IMR-90 (cell line): Measurements from ENCODE around the gene TMEM114. TPM values are rescaled to one million over a fixed set of nuclear protein-coding genes. Genes with fewer than 3 reads are reported as not detected.

Source experiments
- ATAC-seq: fragments of 200-7000 bp; cut with Tn5 transposase; 2 replicates; pipeline ENCODE4 v1.9.1; 2020; ENCODE audit warnings: low read depth, mild to moderate bottlenecking, moderate library complexity
- BruUV-seq: library from RNA; stranded (reverse); fragments of 400-500 nt; replicated peaks from 2 replicates; lab custom pipeline; 2021; lab: Mats Ljungman, UMichigan
- CTCF ChIA-PET: fragments of 300-600 bp; formaldehyde crosslinking; extraction: SDS; loops from one replicate; lab custom pipeline; 2021; ENCODE audit warnings: antibody characterized with exemption; lab: Yijun Ruan, JAX
- POLR2A ChIA-PET: fragments of 300-600 bp; sonication (Branson Sonifier 250); formaldehyde crosslinking; loops from one replicate; lab custom pipeline; 2022; ENCODE audit warnings: antibody characterized with exemption; ENCODE audit not compliant: unreplicated experiment; lab: Charles Lee
- DNase-seq: peaks from one replicate; pipeline ENCODE4 v3.0.0; 2013
- H2AFZ ChIP-seq: replicated peaks from 2 replicates; pipeline ENCODE3; 2013; ENCODE audit warnings: low read length, mild to moderate bottlenecking; ENCODE audit not compliant: poor library complexity
- H2AK5ac ChIP-seq: 2 replicates; pipeline ENCODE4 v1.6.1; 2013; ENCODE audit warnings: low read depth, low read length, inconsistent platforms
- H2AK9ac ChIP-seq: replicated peaks from 2 replicates; pipeline ENCODE3; 2013; ENCODE audit warnings: mild to moderate bottlenecking, low read depth, low read length, moderate library complexity; ENCODE audit not compliant: poor library complexity
- H2BK120ac ChIP-seq: 2 replicates; pipeline ENCODE4 v1.6.1; 2013; ENCODE audit warnings: low read depth, low read length, inconsistent platforms
- H2BK15ac ChIP-seq: 3 replicates; pipeline ENCODE4 v1.6.1; 2013; ENCODE audit warnings: low read depth, low read length, inconsistent platforms
- H2BK20ac ChIP-seq: 2 replicates; pipeline ENCODE4 v1.6.1; 2013; ENCODE audit warnings: low read depth, mild to moderate bottlenecking, inconsistent platforms, low read length, moderate library complexity
- H2BK5ac ChIP-seq: 2 replicates; pipeline ENCODE4 v1.6.1; 2013; ENCODE audit warnings: mild to moderate bottlenecking, low read depth, low read length, inconsistent platforms; ENCODE audit not compliant: poor library complexity, severe bottlenecking
- H3K14ac ChIP-seq: replicated peaks from 2 replicates; pipeline ENCODE4 v1.6.1; 2013; ENCODE audit warnings: low read depth, low read length, inconsistent platforms
- H3K18ac ChIP-seq: 2 replicates; pipeline ENCODE4 v1.6.1; 2013; ENCODE audit warnings: low read depth, low read length, control low read depth
- H3K23ac ChIP-seq: 2 replicates; pipeline ENCODE4 v1.6.1; 2013; ENCODE audit warnings: low read depth, low read length, inconsistent platforms
- H3K27ac ChIP-seq: 2 replicates; pipeline ENCODE4 v1.5.1; 2013; ENCODE audit warnings: mild to moderate bottlenecking, control low read depth, low read length; ENCODE audit not compliant: insufficient read depth
- H3K27me3 ChIP-seq: 2 replicates; pipeline ENCODE4 v1.6.1; 2013; ENCODE audit warnings: low read length; ENCODE audit not compliant: control insufficient read depth, insufficient read depth
- H3K36me3 ChIP-seq: 2 replicates; pipeline ENCODE4 v1.6.1; 2013; ENCODE audit warnings: low read length, mixed read lengths; ENCODE audit not compliant: control insufficient read depth, insufficient read depth
- H3K4ac ChIP-seq: 2 replicates; pipeline ENCODE4 v1.6.1; 2013; ENCODE audit warnings: low read depth, low read length, inconsistent platforms
- H3K4me1 ChIP-seq: 2 replicates; pipeline ENCODE4 v1.6.1; 2013; ENCODE audit warnings: low read length, mixed read lengths; ENCODE audit not compliant: control insufficient read depth, insufficient read depth
- H3K4me2 ChIP-seq: 2 replicates; pipeline ENCODE4 v1.6.1; 2013; ENCODE audit warnings: low read depth, mild to moderate bottlenecking, control low read depth, low read length, moderate library complexity
- H3K4me3 ChIP-seq: 2 replicates; pipeline ENCODE4 v1.5.1; 2013; ENCODE audit warnings: low read depth, mild to moderate bottlenecking, control low read depth, low read length, moderate library complexity; ENCODE audit not compliant: insufficient read depth
- H3K56ac ChIP-seq: 2 replicates; pipeline ENCODE4 v1.6.1; 2013; ENCODE audit warnings: low read length, inconsistent platforms; ENCODE audit not compliant: insufficient read depth; ENCODE audit errors: extremely low read depth
- H3K79me1 ChIP-seq, 2 experiments: 2 replicates each; pipeline ENCODE4 v1.6.1; 2013; ENCODE audit warnings: low read length in 2 of 2, inconsistent platforms in 1 of 2, low read depth in 1 of 2
- H3K9ac ChIP-seq: 2 replicates; pipeline ENCODE4 v1.6.1; 2013; ENCODE audit warnings: low read depth, low read length, control low read depth
- H3K9me1 ChIP-seq: 2 replicates; pipeline ENCODE4 v1.6.1; 2013; ENCODE audit warnings: low read length, inconsistent platforms; ENCODE audit not compliant: insufficient read depth
- H3K9me3 ChIP-seq: 2 replicates; pipeline ENCODE4 v1.6.1; 2013; ENCODE audit warnings: low read length; ENCODE audit not compliant: control insufficient read depth, insufficient read depth
- H4K20me1 ChIP-seq: 2 replicates; pipeline ENCODE4 v1.6.1; 2013; ENCODE audit warnings: low read length, inconsistent platforms; ENCODE audit not compliant: insufficient read depth
- H4K5ac ChIP-seq: 2 replicates; pipeline ENCODE4 v1.6.1; 2013; ENCODE audit warnings: mild to moderate bottlenecking, low read depth, low read length, control low read depth
- H4K8ac ChIP-seq, 2 experiments: 2 replicates each; pipeline ENCODE4 v1.6.1; 2013; ENCODE audit warnings: low read depth in 2 of 2, low read length in 2 of 2, control low read depth in 1 of 2, inconsistent platforms in 1 of 2
- H4K91ac ChIP-seq: 2 replicates; pipeline ENCODE4 v1.6.1; 2013; ENCODE audit warnings: low read depth, low read length, inconsistent platforms; ENCODE audit not compliant: insufficient read depth
- BHLHE40 ChIP-seq: fragments of 150-350 bp; IDR thresholded peaks from 2 replicates; pipeline ENCODE4 v1.6.1; 2016; ENCODE audit warnings: mild to moderate bottlenecking, low read depth, low read length
- CEBPB ChIP-seq: IDR thresholded peaks from 2 replicates; pipeline ENCODE4 v1.6.1; 2012; ENCODE audit warnings: low read depth, low read length, improper control_type of control experiment
- CHD1 ChIP-seq: IDR thresholded peaks from 2 replicates; pipeline ENCODE4 v1.6.1; 2012; ENCODE audit warnings: low read depth, low read length, improper control_type of control experiment
- ELK1 ChIP-seq: fragments of 150-350 bp; IDR thresholded peaks from 2 replicates; pipeline ENCODE4 v1.6.1; 2016; ENCODE audit warnings: low read depth, mild to moderate bottlenecking, low read length, moderate library complexity, borderline replicate concordance
- FOS ChIP-seq: fragments of 150-350 bp; IDR thresholded peaks from 2 replicates; pipeline ENCODE4 v1.6.1; 2016; ENCODE audit warnings: low read depth, low read length
- MAFK ChIP-seq: IDR thresholded peaks from 2 replicates; pipeline ENCODE4 v1.6.1; 2012; ENCODE audit warnings: low read depth, low read length, improper control_type of control experiment
- MAZ ChIP-seq: IDR thresholded peaks from 2 replicates; pipeline ENCODE4 v1.6.1; 2012; ENCODE audit warnings: low read depth, mild to moderate bottlenecking, low read length, improper control_type of control experiment, moderate library complexity, borderline replicate concordance
- MXI1 ChIP-seq: IDR thresholded peaks from 2 replicates; pipeline ENCODE4 v1.6.1; 2012; ENCODE audit warnings: low read depth, mild to moderate bottlenecking, low read length, moderate library complexity, borderline replicate concordance
- NFE2L2 ChIP-seq: fragments of 150-350 bp; IDR thresholded peaks from 2 replicates; pipeline ENCODE4 v1.6.1; 2016; ENCODE audit warnings: low read depth, mild to moderate bottlenecking, low read length
- POLR2A ChIP-seq: IDR thresholded peaks from 2 replicates; pipeline ENCODE4 v1.6.1; 2012; ENCODE audit warnings: mild to moderate bottlenecking, low read depth, low read length
- RAD21 ChIP-seq: IDR thresholded peaks from 2 replicates; pipeline ENCODE4 v1.6.1; 2012; ENCODE audit warnings: low read length, improper control_type of control experiment
- RCOR1 ChIP-seq: IDR thresholded peaks from 2 replicates; pipeline ENCODE4 v1.6.1; 2012; ENCODE audit warnings: mild to moderate bottlenecking, low read length, improper control_type of control experiment; ENCODE audit not compliant: insufficient replicate concordance
- RFX5 ChIP-seq: IDR thresholded peaks from 2 replicates; pipeline ENCODE4 v1.8.0; 2012; ENCODE audit warnings: low read depth, mild to moderate bottlenecking, low read length, moderate library complexity
- SMC3 ChIP-seq: fragments of 150-350 bp; IDR thresholded peaks from 2 replicates; pipeline ENCODE4 v1.6.1; 2016; ENCODE audit warnings: low read depth, mild to moderate bottlenecking, antibody characterized with exemption, low read length, moderate library complexity
- WGBS, 2 experiments: methylation state at CpG; one replicate each; pipeline versions ENCODE4 v1.1.5 to v1.1.7; 2013; ENCODE audit warnings: missing lambda C conversion rate in 2 of 2; ENCODE audit not compliant: insufficient read length in 1 of 2; ENCODE audit errors: extremely low coverage in 2 of 2; 5-methylcytosine and 5-hydroxymethylcytosine counted together
- dilution Hi-C: fragments of 300-500 bp; cut with HindIII; formaldehyde crosslinking; loops from one replicate; pipeline ENCODE4 v1.14.3; 2018; ENCODE audit warnings: low sequenced_read_pairs; ENCODE audit not compliant: unreplicated experiment
- in situ Hi-C: fragments of 300-500 bp; cut with MboI; formaldehyde crosslinking; loops from 3 replicates; pipeline ENCODE4 v1.14.3; 2019; ENCODE audit warnings: low sequenced_read_pairs, inconsistent platforms, mixed read lengths
- intact Hi-C: fragments of 100-400 bp; cut with micrococcal nuclease; formaldehyde crosslinking; loops from 2 replicates; pipeline ENCODE4 v1.10.0; 2022
- polyA plus RNA-seq, 3 experiments: library from polyadenylated mRNA; depleted of rRNA; stranded (reverse); fragments of >200 nt; gene quantifications; 2 replicates each; pipeline ENCODE4 v1.2.3, GENCODE V29; 2012; ENCODE audit warnings: low replicate concordance in 1 of 3
- total RNA-seq: library from RNA; depleted of rRNA; stranded (reverse); fragments of >200 nt; gene quantifications from 2 replicates; pipeline ENCODE4 v1.2.3, GENCODE V29; 2012
- TF ChIP-seq, protein P1 (sequence below): conservative IDR thresholded peaks from 2 replicates; pipeline ENCODE4 v1.5.1; 2012; ENCODE audit warnings: mild to moderate bottlenecking, low read depth, low read length, improper control_type of control experiment
- TF ChIP-seq, protein P2 (sequence below): fragments of 150-350 bp; IDR thresholded peaks from 2 replicates; pipeline ENCODE4 v1.6.1; 2017; ENCODE audit warnings: mild to moderate bottlenecking, antibody characterized with exemption, low read length, low read depth

Gene TMEM114
- total and polyA plus RNA-seq, 2 of the 4 experiments (the other 2 are of a cell fraction): not detected

GRCh38 chr16:8611122-8611521, 20.8 kb upstream of the TMEM114 start:
- Histone ChIP-seq H4K5ac (no peak overlapping the region), H3K56ac (no peak overlapping the region), H3K4me3 (no peak overlapping the region), H4K91ac (no peak overlapping the region), H4K8ac (no peak overlapping the region), H3K4me1 (no peaks in the 10 kb centered on the region; the same call in 1 of the 2 replicates), H3K14ac (no peak overlapping the region), H2BK120ac (no peak overlapping the region), H3K9me1 (no peaks in the 10 kb centered on the region), H3K4me2 (no peak overlapping the region), H3K79me1 (no peaks in the 10 kb centered on the region), H3K4ac (no peak overlapping the region), H2AK5ac (no peak overlapping the region), H2AFZ (no peak overlapping the region), H3K18ac (no peak overlapping the region), H2AK9ac (no peak overlapping the region), H3K36me3 (no peaks in the 10 kb centered on the region), H3K23ac (no peak overlapping the region), H3K27me3 (peaks cover 4% of the 10 kb centered on the region), H2BK5ac (no peak overlapping the region), H3K9ac (no peak overlapping the region), H4K20me1 (no peaks in the 10 kb centered on the region), H3K27ac (no peak overlapping the region), H3K9me3 (no peaks in the 10 kb centered on the region), H2BK15ac (no peak overlapping the region), H2BK20ac (no peak overlapping the region)
- POLR2A ChIA-PET: interaction anchor here (0.7 kb wide), 1 partner anchor 20 kb away, joined by 4 read pairs; no protein-coding TSS in a partner anchor
- DNase-seq (no peak), ATAC-seq (no peak)
- TF ChIP-seq ELK1: no peak
- TF ChIP-seq POLR2A: no peak
- no peak for TF ChIP-seq RFX5
- no peak for TF ChIP-seq MAZ
- no peak for TF ChIP-seq NFE2L2
- TF ChIP-seq SMC3: no peak
- TF ChIP-seq, protein P1, sequence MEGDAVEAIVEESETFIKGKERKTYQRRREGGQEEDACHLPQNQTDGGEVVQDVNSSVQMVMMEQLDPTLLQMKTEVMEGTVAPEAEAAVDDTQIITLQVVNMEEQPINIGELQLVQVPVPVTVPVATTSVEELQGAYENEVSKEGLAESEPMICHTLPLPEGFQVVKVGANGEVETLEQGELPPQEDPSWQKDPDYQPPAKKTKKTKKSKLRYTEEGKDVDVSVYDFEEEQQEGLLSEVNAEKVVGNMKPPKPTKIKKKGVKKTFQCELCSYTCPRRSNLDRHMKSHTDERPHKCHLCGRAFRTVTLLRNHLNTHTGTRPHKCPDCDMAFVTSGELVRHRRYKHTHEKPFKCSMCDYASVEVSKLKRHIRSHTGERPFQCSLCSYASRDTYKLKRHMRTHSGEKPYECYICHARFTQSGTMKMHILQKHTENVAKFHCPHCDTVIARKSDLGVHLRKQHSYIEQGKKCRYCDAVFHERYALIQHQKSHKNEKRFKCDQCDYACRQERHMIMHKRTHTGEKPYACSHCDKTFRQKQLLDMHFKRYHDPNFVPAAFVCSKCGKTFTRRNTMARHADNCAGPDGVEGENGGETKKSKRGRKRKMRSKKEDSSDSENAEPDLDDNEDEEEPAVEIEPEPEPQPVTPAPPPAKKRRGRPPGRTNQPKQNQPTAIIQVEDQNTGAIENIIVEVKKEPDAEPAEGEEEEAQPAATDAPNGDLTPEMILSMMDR: no peak
- TF ChIP-seq BHLHE40: no peak
- TF ChIP-seq, protein P2, sequence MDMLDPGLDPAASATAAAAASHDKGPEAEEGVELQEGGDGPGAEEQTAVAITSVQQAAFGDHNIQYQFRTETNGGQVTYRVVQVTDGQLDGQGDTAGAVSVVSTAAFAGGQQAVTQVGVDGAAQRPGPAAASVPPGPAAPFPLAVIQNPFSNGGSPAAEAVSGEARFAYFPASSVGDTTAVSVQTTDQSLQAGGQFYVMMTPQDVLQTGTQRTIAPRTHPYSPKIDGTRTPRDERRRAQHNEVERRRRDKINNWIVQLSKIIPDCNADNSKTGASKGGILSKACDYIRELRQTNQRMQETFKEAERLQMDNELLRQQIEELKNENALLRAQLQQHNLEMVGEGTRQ: no peak
- no peak for TF ChIP-seq MAFK
- TF ChIP-seq FOS: no peak
- TF ChIP-seq RCOR1: no peak
- no peak for TF ChIP-seq RAD21
- TF ChIP-seq MXI1: no peak
- TF ChIP-seq CEBPB: no peak
- TF ChIP-seq CHD1: no peak
- intact Hi-C loops: no loop called here
- dilution Hi-C loops: no loop called here
- CTCF ChIA-PET: no interaction called here
- WGBS, 2 experiments: 60% methylated on average over 1 of the region's 4 CpGs; no CpG with 5 or more reads in 1 of the 2 experiments
- no TSS peak for BruUV-seq
- in situ Hi-C loops: no loop called here
